IMR-90 (cell line): Measurements from ENCODE around the gene ABI3BP. TPM values are rescaled to one million over a fixed set of nuclear protein-coding genes. Genes with fewer than 3 reads are reported as not detected.

ENCODE experiments used
- ATAC-seq: fragments of 200-7000 bp; cut with Tn5 transposase; 2 replicates; pipeline ENCODE4 v1.9.1; 2020; ENCODE audit warnings: low read depth, mild to moderate bottlenecking, moderate library complexity
- BruUV-seq: library from RNA; stranded (reverse); fragments of 400-500 nt; replicated peaks from 2 replicates; lab custom pipeline; 2021; lab: Mats Ljungman, UMichigan
- CTCF ChIA-PET: fragments of 300-600 bp; formaldehyde crosslinking; extraction: SDS; loops from one replicate; lab custom pipeline; 2021; ENCODE audit warnings: antibody characterized with exemption; lab: Yijun Ruan, JAX
- POLR2A ChIA-PET: fragments of 300-600 bp; sonication (Branson Sonifier 250); formaldehyde crosslinking; loops from one replicate; lab custom pipeline; 2022; ENCODE audit warnings: antibody characterized with exemption; ENCODE audit not compliant: unreplicated experiment; lab: Charles Lee
- DNase-seq: peaks from one replicate; pipeline ENCODE4 v3.0.0; 2013
- H2AFZ ChIP-seq: replicated peaks from 2 replicates; pipeline ENCODE3; 2013; ENCODE audit warnings: low read length, mild to moderate bottlenecking; ENCODE audit not compliant: poor library complexity
- H2AK5ac ChIP-seq: 2 replicates; pipeline ENCODE4 v1.6.1; 2013; ENCODE audit warnings: low read depth, low read length, inconsistent platforms
- H2AK9ac ChIP-seq: replicated peaks from 2 replicates; pipeline ENCODE3; 2013; ENCODE audit warnings: mild to moderate bottlenecking, low read depth, low read length, moderate library complexity; ENCODE audit not compliant: poor library complexity
- H2BK120ac ChIP-seq: 2 replicates; pipeline ENCODE4 v1.6.1; 2013; ENCODE audit warnings: low read depth, low read length, inconsistent platforms
- H2BK15ac ChIP-seq: 3 replicates; pipeline ENCODE4 v1.6.1; 2013; ENCODE audit warnings: low read depth, low read length, inconsistent platforms
- H2BK20ac ChIP-seq: 2 replicates; pipeline ENCODE4 v1.6.1; 2013; ENCODE audit warnings: low read depth, mild to moderate bottlenecking, inconsistent platforms, low read length, moderate library complexity
- H2BK5ac ChIP-seq: 2 replicates; pipeline ENCODE4 v1.6.1; 2013; ENCODE audit warnings: mild to moderate bottlenecking, low read depth, low read length, inconsistent platforms; ENCODE audit not compliant: poor library complexity, severe bottlenecking
- H3K14ac ChIP-seq: replicated peaks from 2 replicates; pipeline ENCODE4 v1.6.1; 2013; ENCODE audit warnings: low read depth, low read length, inconsistent platforms
- H3K18ac ChIP-seq: 2 replicates; pipeline ENCODE4 v1.6.1; 2013; ENCODE audit warnings: low read depth, low read length, control low read depth
- H3K23ac ChIP-seq: 2 replicates; pipeline ENCODE4 v1.6.1; 2013; ENCODE audit warnings: low read depth, low read length, inconsistent platforms
- H3K27ac ChIP-seq: 2 replicates; pipeline ENCODE4 v1.5.1; 2013; ENCODE audit warnings: mild to moderate bottlenecking, control low read depth, low read length; ENCODE audit not compliant: insufficient read depth
- H3K27me3 ChIP-seq: 2 replicates; pipeline ENCODE4 v1.6.1; 2013; ENCODE audit warnings: low read length; ENCODE audit not compliant: control insufficient read depth, insufficient read depth
- H3K36me3 ChIP-seq: 2 replicates; pipeline ENCODE4 v1.6.1; 2013; ENCODE audit warnings: low read length, mixed read lengths; ENCODE audit not compliant: control insufficient read depth, insufficient read depth
- H3K4ac ChIP-seq: 2 replicates; pipeline ENCODE4 v1.6.1; 2013; ENCODE audit warnings: low read depth, low read length, inconsistent platforms
- H3K4me1 ChIP-seq: 2 replicates; pipeline ENCODE4 v1.6.1; 2013; ENCODE audit warnings: low read length, mixed read lengths; ENCODE audit not compliant: control insufficient read depth, insufficient read depth
- H3K4me2 ChIP-seq: 2 replicates; pipeline ENCODE4 v1.6.1; 2013; ENCODE audit warnings: low read depth, mild to moderate bottlenecking, control low read depth, low read length, moderate library complexity
- H3K4me3 ChIP-seq: 2 replicates; pipeline ENCODE4 v1.5.1; 2013; ENCODE audit warnings: low read depth, mild to moderate bottlenecking, control low read depth, low read length, moderate library complexity; ENCODE audit not compliant: insufficient read depth
- H3K56ac ChIP-seq: 2 replicates; pipeline ENCODE4 v1.6.1; 2013; ENCODE audit warnings: low read length, inconsistent platforms; ENCODE audit not compliant: insufficient read depth; ENCODE audit errors: extremely low read depth
- H3K79me1 ChIP-seq, 2 experiments: 2 replicates each; pipeline ENCODE4 v1.6.1; 2013; ENCODE audit warnings: low read length in 2 of 2, inconsistent platforms in 1 of 2, low read depth in 1 of 2
- H3K9ac ChIP-seq: 2 replicates; pipeline ENCODE4 v1.6.1; 2013; ENCODE audit warnings: low read depth, low read length, control low read depth
- H3K9me1 ChIP-seq: 2 replicates; pipeline ENCODE4 v1.6.1; 2013; ENCODE audit warnings: low read length, inconsistent platforms; ENCODE audit not compliant: insufficient read depth
- H3K9me3 ChIP-seq: 2 replicates; pipeline ENCODE4 v1.6.1; 2013; ENCODE audit warnings: low read length; ENCODE audit not compliant: control insufficient read depth, insufficient read depth
- H4K20me1 ChIP-seq: 2 replicates; pipeline ENCODE4 v1.6.1; 2013; ENCODE audit warnings: low read length, inconsistent platforms; ENCODE audit not compliant: insufficient read depth
- H4K5ac ChIP-seq: 2 replicates; pipeline ENCODE4 v1.6.1; 2013; ENCODE audit warnings: mild to moderate bottlenecking, low read depth, low read length, control low read depth
- H4K8ac ChIP-seq, 2 experiments: 2 replicates each; pipeline ENCODE4 v1.6.1; 2013; ENCODE audit warnings: low read depth in 2 of 2, low read length in 2 of 2, control low read depth in 1 of 2, inconsistent platforms in 1 of 2
- H4K91ac ChIP-seq: 2 replicates; pipeline ENCODE4 v1.6.1; 2013; ENCODE audit warnings: low read depth, low read length, inconsistent platforms; ENCODE audit not compliant: insufficient read depth
- BHLHE40 ChIP-seq: fragments of 150-350 bp; IDR thresholded peaks from 2 replicates; pipeline ENCODE4 v1.6.1; 2016; ENCODE audit warnings: mild to moderate bottlenecking, low read depth, low read length
- CTCF ChIP-seq: conservative IDR thresholded peaks from 2 replicates; pipeline ENCODE4 v1.5.1; 2012; ENCODE audit warnings: mild to moderate bottlenecking, low read depth, low read length, improper control_type of control experiment
- WGBS, 2 experiments: methylation state at CpG; one replicate each; pipeline versions ENCODE4 v1.1.5 to v1.1.7; 2013; ENCODE audit warnings: missing lambda C conversion rate in 2 of 2; ENCODE audit not compliant: insufficient read length in 1 of 2; ENCODE audit errors: extremely low coverage in 2 of 2; 5-methylcytosine and 5-hydroxymethylcytosine counted together
- dilution Hi-C: fragments of 300-500 bp; cut with HindIII; formaldehyde crosslinking; loops from one replicate; pipeline ENCODE4 v1.14.3; 2018; ENCODE audit warnings: low sequenced_read_pairs; ENCODE audit not compliant: unreplicated experiment
- in situ Hi-C: fragments of 300-500 bp; cut with MboI; formaldehyde crosslinking; loops from 3 replicates; pipeline ENCODE4 v1.14.3; 2019; ENCODE audit warnings: low sequenced_read_pairs, inconsistent platforms, mixed read lengths
- intact Hi-C: fragments of 100-400 bp; cut with micrococcal nuclease; formaldehyde crosslinking; loops from 2 replicates; pipeline ENCODE4 v1.10.0; 2022
- polyA plus RNA-seq, 3 experiments: library from polyadenylated mRNA; depleted of rRNA; stranded (reverse); fragments of >200 nt; gene quantifications; 2 replicates each; pipeline ENCODE4 v1.2.3, GENCODE V29; 2012; ENCODE audit warnings: low replicate concordance in 1 of 3
- total RNA-seq: library from RNA; depleted of rRNA; stranded (reverse); fragments of >200 nt; gene quantifications from 2 replicates; pipeline ENCODE4 v1.2.3, GENCODE V29; 2012

Gene ABI3BP
- total and polyA plus RNA-seq, 2 of the 4 experiments (the other 2 are of a cell fraction): 3.0 to 26.7 TPM

- no peak overlapping the region for H3K27ac ChIP-seq
- in situ Hi-C loops (no loop called here), dilution Hi-C loops (no loop called here), intact Hi-C loops (no loop called here)
- H2BK20ac ChIP-seq: no peak overlapping the region
- no TSS peak for BruUV-seq
- TF ChIP-seq CTCF (0 out of 2 replicates have a peak, but pooled peaks have one; percentile 4), BHLHE40 (no peak)
- no CpG with 5 or more reads among the region's 2 CpGs for WGBS, 2 experiments
- no peak overlapping the region for H3K4ac ChIP-seq
- no peaks in the 10 kb centered on the region for H3K79me1 ChIP-seq
- peak overlapping the region; percentile 25 for H2AK9ac ChIP-seq
- no peak overlapping the region for H3K56ac ChIP-seq
- no peak overlapping the region for H3K4me2 ChIP-seq
- peak overlapping the region; percentile 19; the same call in 1 of the 3 replicates for H2BK15ac ChIP-seq
- POLR2A ChIA-PET: no interaction called here
- CTCF ChIA-PET: interaction anchor here (1.6 kb wide), 1 partner anchor 21 kb away, joined by 4 read pairs; no protein-coding TSS in a partner anchor
- no peaks in the 10 kb centered on the region for H3K36me3 ChIP-seq
- peak overlapping the region in 1 of 2 experiments; percentile 29; a peak in 1 of 4 replicates for H4K8ac ChIP-seq
- H3K18ac ChIP-seq: no peak overlapping the region
- H3K9me1 ChIP-seq: peaks cover 15% of the 10 kb centered on the region
- H2BK5ac ChIP-seq: no peak overlapping the region
- no peaks in the 10 kb centered on the region for H3K9me3 ChIP-seq
- no peak overlapping the region; the same call in 1 of the 2 replicates for H3K23ac ChIP-seq
- no peaks in the 10 kb centered on the region for H4K20me1 ChIP-seq
- H3K4me1 ChIP-seq: peaks cover 7% of the 10 kb centered on the region; the same call in 1 of the 2 replicates
- no peaks in the 10 kb centered on the region for H3K27me3 ChIP-seq
- H2AK5ac ChIP-seq: peak overlapping the region; percentile 27; the same call in 1 of the 2 replicates
- no peak for ATAC-seq
- peak overlapping the region; percentile 13; the same call in 1 of the 2 replicates for H2BK120ac ChIP-seq
- no peak overlapping the region for H4K5ac ChIP-seq
- no peak overlapping the region for H3K9ac ChIP-seq
- H2AFZ ChIP-seq: no peak overlapping the region
- no peak overlapping the region for H4K91ac ChIP-seq
- H3K4me3 ChIP-seq: no peak overlapping the region
- DNase-seq: peak; percentile 39
- peak overlapping the region; percentile 9; the same call in 1 of the 2 replicates for H3K14ac ChIP-seq
Measured at GRCh38 chr3:100776746-100777145, 216.5 kb downstream of the ABI3BP start.
